Tibial nerve (tissue), 4 donors: ENCODE results near the gene ADAMTSL1.

Experiments used
- CTCF ChIP-seq, 5 experiments: fragments of 200-600 bp in 3 of 5; fragments of 450-650 bp in 2 of 5; sonication (generic) in 3 of 5; IDR thresholded peaks; one replicate each; pipeline ENCODE4 v1.5.1; 2016 to 2019; ENCODE audit warnings: antibody characterized with exemption in 5 of 5, mild to moderate bottlenecking in 3 of 5, moderate library complexity in 2 of 5
- EP300 ChIP-seq, 2 donors: sonication (generic); formaldehyde crosslinking; IDR thresholded peaks; one replicate each; pipeline ENCODE4 v1.6.1; 2017; ENCODE audit warnings: antibody characterized with exemption in 2 of 2, mild to moderate bottlenecking in 1 of 2
- POLR2A ChIP-seq, 2 donors: fragments of 450-650 bp; IDR thresholded peaks; one replicate each; pipeline ENCODE4 v1.6.1; 2017; ENCODE audit warnings: antibody characterized with exemption in 2 of 2, mild to moderate bottlenecking in 2 of 2, moderate library complexity in 2 of 2

DNA sequence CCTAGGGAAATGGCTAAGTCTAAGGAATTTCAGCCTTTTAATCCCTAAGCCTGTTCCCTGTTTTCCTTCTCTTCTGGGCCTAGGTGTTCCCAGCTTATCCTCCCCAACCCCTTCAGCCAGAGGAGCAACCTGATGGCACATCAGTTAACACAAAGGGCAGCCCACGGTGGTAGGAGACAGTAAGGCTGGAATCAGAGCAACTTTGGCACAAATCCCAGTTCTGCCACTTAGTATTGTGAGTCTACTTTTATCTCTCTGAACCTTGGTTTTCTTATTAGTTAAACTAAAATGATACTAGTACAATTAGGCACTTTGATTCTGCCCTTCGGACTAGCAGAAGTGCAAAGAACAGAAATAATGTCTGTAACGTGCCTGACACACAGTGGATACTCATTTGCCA, 312.2 kb downstream of the ADAMTSL1 start:
- TF ChIP-seq CTCF (IDR thresholded peaks at IDR 0.05) = no peak
- no peak for TF ChIP-seq POLR2A (IDR thresholded peaks at IDR 0.05)
- no peak for TF ChIP-seq EP300 (IDR thresholded peaks at IDR 0.05)
